NCI-H460 (cell line): Measurements from ENCODE around the gene USP43. TPM values are rescaled to one million over a fixed set of nuclear protein-coding genes. Genes with fewer than 3 reads are reported as not detected.

Source experiments
- DNase-seq: peaks from one replicate; pipeline ENCODE4 v3.0.0-alpha.2; 2016; ENCODE audit warnings: low read depth; ENCODE audit errors: extremely low read depth
- total RNA-seq: library from RNA; depleted of rRNA; stranded (reverse); fragments of >200 nt; shearing (Covaris generic); gene quantifications from 2 replicates; pipeline ENCODE4 v1.2.3, GENCODE V29; 2014

USP43 gene
- total RNA-seq, 1 experiment from 2014 or later, result 7.7 TPM

DNA sequence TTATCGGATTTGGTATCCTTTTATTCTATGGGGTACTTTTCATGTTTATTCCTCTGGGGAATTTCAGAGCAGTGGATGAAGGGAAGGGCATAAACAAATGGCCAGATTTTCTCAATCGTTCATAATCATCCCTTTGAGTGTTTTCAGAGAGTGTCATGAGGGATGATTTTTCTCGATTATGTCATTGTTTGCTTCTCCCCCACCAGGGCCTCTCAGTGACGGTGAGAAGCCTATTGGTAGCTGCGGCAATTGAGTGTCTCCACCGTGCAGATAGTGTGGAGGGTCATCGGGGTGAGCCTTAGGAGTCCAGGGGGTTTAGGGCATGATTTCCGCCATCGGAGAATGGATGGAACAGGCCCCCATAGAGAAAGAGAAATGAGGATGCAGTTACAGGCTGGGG is 57.2 kb downstream of the USP43 start:
- no peak for DNase-seq

GRCh38 chr17:9702914-9703780 is 57.8 kb downstream of the USP43 start:
- DNase-seq, result no peak

DNA sequence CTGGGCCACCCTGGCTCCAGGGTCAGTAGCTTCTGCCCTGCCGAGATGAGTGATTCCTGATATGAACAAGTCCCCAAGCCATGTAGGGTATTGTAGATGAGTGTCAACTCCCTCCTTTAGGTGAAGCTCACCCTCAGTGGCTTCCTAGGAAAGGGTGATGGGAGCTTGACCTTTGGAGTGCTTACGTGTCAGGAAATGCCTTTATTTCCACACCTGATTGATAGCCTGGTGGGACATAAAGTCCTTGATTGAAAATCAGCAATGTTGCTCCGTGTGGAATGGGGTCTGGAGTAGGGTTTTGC is 58.4 kb downstream of the USP43 start:
- DNase-seq, result no peak

DNA sequence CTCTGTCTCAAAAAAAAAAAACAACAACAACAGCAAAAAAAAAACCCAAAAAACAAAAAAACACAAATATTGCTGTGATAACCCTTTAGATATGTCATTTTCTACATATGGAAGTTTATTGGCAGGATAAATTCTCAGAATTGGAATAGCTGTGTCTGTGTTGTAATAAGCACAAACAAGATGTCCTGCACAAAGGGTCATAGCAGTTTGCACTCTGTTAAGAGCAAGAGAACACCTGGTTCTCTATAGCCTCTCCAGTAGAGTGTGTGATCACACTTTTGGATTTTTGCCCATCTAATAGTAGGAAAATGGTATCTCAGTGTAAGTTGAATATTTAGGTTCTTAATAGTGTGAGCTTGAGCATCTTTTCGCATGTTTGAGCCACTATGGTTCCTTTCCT is 60.4 kb downstream of the USP43 start:
- no peak for DNase-seq

DNA sequence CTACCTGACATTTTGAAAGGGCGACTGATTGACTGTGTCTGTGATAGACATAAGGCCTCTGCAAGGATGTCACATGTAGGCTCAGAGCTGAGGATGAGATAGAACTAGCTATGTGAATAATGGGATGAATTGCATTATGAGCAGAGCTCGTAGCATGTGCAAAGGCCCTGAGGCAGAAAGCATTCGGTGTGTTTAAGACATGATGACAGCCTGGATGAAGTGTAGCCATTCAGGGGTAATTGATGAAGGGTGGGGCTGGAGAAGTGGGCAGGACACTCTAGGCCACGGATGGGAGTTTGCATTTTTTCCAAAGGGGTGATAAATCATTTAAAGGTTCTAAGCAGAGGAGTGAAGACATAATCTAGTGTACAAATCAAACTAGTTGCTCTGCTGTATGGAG is 62.6 kb downstream of the USP43 start:
- DNase-seq, result no peak

DNA sequence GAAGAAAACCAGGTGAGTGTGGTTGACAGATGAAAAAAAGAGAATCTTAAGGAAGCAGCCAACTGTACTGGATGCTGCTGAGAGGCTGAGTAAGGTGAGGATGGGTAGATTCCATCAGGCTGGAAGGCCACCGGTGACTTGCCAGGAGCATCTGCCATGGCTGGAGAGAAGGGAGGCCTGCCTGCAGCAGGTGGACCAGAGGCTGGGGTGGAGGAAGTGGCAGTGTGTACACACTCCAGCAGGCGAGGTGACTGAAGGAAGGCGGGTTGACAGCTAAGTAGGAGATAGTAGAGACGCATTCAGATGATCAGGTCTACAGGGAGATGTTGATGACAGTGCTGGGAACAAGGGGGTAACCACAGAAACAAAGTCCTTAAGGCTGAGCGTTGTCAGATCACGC is 69.5 kb downstream of the USP43 start:
- no peak for DNase-seq

DNA sequence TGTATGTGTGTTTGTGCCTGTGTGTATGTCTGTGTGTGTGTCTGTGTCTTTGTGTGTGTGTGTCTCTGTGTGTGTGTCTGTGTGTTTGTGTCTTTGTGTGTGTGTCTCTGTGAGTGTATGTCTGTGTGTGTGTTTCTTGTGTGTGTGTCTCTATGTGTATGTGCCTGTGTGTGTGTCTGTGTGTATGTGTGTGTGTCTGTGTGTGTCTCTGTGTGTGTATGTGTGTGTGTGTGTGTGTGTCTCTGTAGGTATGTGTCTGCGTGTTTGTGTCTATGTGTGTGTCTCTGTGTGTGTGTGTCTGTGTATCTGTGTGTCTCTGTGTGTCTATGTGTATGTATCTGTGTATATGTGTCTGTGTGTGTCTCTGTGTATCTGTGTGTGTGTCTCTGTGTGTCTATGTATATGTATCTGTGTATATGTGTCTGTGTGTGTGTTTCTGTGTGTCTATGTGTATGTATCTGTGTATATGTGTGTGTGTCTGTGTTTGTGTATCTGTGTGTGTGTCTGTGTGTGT is 70.2 kb downstream of the USP43 start:
- DNase-seq, result no peak

DNA sequence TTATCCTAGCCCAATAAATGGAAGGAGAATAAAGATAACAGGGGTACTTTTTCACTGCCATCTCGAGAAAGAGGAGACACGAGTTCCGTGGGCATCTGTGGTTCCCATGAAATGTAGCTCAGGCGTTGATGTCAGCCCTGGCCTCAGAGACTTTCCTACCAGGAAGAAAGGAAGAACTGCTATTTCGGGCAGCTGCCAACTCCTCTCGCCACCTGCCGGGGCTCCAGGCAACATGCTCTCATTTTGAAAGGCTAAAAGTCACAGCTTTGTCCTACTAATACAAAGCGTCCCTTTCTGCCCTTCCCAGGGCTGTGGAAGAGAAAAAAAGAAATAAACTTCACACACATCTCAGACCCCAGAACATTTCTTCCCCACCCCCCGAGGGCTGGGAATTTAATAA is 80.3 kb downstream of the USP43 start:
- no peak for DNase-seq

GRCh38 chr17:9726291-9726690 is 81.0 kb downstream of the USP43 start:
- no peak for DNase-seq

DNA sequence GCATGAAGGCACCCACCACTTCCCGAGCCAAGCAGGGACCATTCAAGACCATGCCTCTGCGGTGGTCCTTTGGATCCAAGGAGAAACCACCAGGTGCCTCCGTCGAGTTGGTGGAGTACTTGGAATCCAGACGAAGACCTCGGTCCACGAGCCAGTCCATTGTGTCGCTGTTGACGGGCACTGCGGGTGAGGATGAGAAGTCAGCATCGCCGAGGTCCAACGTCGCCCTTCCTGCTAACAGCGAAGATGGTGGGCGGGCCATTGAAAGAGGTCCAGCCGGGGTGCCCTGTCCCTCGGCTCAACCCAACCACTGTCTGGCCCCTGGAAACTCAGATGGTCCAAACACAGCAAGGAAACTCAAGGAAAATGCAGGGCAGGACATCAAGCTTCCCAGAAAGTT is 82.7 kb downstream of the USP43 start:
- DNase-seq, result no peak

- DNase-seq, result no peak
Measured at GRCh38 chr17:9728564-9728963, 83.2 kb downstream of the USP43 start.

- DNase-seq, result peak; percentile 90
Measured at GRCh38 chr17:9729034-9729650, 83.8 kb downstream of the USP43 start.

DNA sequence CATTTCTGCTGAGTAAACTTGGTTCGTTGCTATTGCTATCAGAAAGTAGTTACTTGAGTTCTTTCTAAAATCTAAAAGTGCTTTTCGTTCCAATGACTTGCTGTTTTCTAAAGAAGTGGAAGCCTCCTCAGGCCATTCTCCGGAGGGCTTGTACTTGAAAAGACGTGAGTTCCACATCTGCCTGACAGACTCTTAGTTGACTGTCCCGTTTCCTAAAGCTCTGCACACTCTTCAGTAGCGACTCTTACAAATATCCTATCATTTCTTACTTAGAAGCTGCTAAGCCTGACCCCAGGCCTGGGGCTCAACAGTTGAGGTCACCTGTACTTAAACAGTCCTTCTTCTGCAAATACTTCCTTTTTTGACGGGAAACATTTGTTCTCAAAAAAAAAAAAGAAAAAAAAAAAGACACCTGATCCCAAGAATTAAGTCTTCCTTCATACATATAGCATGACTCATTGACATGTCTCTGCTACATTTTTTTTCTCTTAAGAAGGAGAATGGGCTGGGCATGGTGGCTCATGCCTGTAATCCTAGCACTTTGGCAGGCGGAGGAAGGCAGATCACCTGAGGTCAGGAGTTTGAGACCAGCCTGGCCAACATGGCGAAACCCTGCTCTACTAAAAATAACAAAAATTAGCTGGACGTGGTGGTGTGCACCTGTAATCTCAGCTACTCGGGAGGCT is 84.6 kb downstream of the USP43 start:
- DNase-seq, result peak; percentile 85

DNA sequence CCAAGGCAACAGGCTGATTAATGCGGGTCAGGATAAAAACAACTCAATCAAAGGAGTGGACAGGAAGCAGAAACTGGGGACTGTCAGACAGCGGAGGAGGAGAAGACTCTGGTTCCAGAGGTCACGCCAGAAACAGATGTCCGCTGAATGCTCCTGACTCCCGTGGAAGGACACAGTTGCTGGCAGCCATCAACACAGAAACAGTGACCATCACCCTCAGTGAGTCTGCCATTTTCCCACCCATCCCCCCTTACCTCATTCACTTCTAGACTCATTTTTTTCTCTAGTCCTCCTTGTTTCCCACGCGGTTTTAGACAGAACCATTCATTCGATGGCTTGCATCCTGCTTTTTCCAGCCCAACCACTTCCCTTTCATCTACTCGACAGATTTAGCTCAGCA is 105.2 kb downstream of the USP43 start:
- no peak for DNase-seq

DNA sequence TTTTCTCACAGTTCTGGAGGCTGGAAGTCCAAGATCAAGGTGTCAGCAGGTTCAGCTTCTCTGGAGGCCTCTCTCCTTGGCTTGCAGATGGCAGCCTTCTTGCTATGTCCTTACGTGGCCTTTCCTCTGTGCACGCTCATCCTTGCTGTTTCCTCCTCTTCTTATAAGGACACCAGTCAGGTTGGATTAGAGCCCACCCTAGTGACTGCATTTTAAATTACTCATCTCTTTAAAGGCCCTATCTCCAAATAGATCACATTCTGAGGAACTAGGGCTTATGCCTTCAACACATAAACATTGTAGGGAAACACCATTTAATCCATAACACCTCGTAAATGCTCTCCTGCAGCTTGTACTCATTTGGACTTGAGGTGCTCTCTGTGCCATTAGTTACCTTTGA is 109.8 kb downstream of the USP43 start:
- no peak for DNase-seq

- DNase-seq, result no peak
Measured at GRCh38 chr17:9760266-9760665, 114.9 kb downstream of the USP43 start.

DNA sequence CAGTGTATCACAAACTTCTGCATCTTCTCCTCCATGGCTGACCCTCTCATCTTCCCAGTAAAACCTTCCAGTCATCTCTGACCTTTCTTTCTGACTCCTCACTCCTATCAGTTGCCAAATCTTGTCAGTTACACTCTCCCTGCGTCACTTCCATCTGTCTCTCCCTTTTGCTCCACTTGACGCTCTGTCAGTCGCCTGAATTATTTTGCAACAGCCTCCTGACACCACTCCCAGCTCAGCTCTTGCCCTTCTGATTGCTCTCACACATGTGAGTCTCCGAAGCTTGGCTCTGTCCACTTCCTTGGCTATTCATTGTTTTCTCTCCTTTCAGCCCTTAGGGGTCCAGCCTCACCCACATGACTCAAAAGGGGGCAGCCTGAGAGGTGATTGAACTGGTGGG is 118.3 kb downstream of the USP43 start:
- peak; percentile 100 for DNase-seq

DNA sequence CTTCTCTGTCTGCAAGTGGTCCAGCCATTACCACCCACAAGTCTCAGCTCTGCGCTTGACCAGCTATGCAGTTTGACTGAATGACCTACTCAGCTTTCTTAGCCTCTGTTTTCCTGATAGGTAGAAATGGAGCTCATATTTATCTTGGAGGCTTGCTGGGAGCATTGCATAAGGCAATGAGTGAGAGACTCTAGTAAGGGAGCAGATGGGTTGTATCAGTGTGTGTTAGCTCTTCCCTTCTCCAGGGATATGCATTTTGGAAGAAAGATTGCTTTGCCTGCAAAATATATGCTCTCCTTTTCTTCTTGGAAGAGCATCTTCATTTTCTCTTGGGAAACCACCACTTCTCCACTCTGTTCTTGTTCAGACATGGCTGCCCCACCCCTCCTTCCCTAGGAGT is 120.0 kb downstream of the USP43 start:
- no peak for DNase-seq

DNA sequence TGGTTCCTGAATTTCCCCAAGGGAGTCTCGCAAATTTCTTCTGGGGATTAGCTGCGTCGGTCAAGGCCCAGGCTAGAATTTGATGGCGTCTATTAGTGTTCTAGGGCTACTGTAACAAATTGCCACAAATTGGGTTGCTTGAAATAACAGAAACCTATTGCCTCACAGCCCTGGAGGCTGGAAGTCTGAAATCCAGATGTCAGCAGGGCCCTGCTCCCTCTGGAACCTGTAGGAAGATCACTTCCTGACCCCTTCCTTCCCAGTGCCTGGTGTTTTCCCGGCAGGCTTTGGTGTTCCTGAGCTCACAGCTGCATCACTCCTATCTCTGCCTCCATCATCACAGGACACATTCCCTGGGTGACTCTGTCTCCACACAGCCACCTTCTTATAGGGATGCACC is 121.7 kb downstream of the USP43 start:
- no peak for DNase-seq

DNA sequence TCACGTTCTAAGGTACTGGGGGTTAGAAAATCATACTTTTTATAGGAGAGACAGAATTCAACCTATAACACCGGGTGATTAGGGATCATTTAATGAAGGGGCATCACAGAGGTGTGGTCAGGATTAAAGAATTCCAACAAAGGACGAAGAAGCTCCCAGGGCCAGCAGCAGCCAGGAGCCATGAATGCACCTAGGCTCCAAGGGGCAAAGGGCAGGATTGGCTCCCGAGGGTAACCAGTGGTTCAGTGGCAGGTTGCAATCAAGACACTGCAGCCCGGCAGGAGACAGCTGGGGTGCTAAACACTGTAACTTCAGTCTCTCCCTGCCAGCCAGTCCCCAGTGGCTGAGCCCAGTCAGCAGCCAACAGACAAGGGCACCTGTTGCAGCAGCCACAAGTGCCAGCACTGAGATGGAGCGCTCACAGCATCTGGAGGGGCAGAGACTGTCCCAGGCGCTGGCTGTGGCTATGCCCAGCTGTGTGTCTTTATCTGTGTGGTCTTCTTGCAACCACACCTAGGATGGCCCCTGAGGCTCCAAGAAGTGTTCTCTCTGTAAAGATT is 122.2 kb downstream of the USP43 start:
- DNase-seq, result no peak

- peak; percentile 71 for DNase-seq
Measured at GRCh38 chr17:9768381-9768934, 123.1 kb downstream of the USP43 start.
